Lower leg skin (tissue), 3 donors: ENCODE data around the gene PTRHD1.

ENCODE experiments used
- CTCF ChIP-seq, 3 donors: fragments of 450-650 bp; IDR thresholded peaks; one replicate each; pipeline ENCODE4 v1.5.1; 2016; ENCODE audit warnings: antibody characterized with exemption in 3 of 3, mild to moderate bottlenecking in 3 of 3, moderate library complexity in 2 of 3
- POLR2A ChIP-seq, 2 donors: fragments of 450-650 bp; IDR thresholded peaks; one replicate each; pipeline ENCODE4 v1.6.1; 2016 to 2017; ENCODE audit warnings: antibody characterized with exemption in 2 of 2, mild to moderate bottlenecking in 1 of 2, moderate library complexity in 1 of 2

DNA sequence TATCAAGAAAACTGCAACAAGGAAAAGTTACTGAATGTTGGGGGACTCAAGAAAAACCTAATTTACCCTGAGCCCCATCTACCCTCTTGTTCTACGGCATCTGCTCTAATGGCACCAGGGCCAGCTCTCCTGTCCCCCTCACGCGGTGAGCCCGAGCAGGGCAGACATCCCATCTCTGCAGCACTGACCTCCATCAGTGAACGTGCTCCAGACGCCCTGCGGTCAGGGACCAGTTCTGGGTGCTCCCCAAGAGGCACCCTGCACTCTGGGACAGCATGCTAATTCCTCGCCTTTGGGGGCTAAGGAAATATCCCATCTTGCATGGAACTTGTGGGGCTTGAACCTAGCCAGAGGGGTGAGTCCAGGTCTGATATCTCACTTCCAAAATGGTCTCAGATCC, 43.0 kb upstream of the PTRHD1 start:
- TF ChIP-seq POLR2A (IDR thresholded peaks at IDR 0.05) (no peak), CTCF (IDR thresholded peaks at IDR 0.05) (no peak)
